Embryonic facial prominence (tissue), 1 donor: ENCODE data around the gene RNF144A.

ENCODE experiments used
- DNase-seq: peaks from one replicate; pipeline ENCODE4 v3.0.0-alpha.2; 2016; ENCODE audit errors: extremely low spot score

The RNF144A gene

GRCh38 chr2:7044253-7045250 lies 127.3 kb downstream of the RNF144A start:
- peak; percentile 10 for DNase-seq

- DNase-seq: no peak
Observed at GRCh38 chr2:7045601-7046590, 128.7 kb downstream of the RNF144A start.

DNA sequence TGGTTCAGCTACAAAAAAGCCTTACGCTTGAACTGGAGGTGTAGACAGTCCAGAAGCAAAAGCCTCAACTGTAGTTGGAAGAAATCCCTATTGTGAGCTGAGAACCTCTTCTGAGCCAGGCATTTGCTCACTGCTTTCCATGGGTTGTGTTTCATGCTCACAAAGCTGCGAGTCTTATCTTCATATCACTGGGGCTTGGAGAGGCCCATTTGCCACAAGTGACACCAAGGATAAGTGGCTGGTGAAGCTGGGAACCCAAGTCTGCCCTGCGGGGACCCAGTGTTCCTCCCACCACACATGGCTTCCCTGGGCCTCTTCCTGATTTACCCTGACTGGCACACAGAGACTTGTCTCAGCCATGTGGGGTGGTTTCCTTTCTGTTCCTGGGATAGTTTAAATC lies 130.4 kb downstream of the RNF144A start:
- DNase-seq: no peak

DNA sequence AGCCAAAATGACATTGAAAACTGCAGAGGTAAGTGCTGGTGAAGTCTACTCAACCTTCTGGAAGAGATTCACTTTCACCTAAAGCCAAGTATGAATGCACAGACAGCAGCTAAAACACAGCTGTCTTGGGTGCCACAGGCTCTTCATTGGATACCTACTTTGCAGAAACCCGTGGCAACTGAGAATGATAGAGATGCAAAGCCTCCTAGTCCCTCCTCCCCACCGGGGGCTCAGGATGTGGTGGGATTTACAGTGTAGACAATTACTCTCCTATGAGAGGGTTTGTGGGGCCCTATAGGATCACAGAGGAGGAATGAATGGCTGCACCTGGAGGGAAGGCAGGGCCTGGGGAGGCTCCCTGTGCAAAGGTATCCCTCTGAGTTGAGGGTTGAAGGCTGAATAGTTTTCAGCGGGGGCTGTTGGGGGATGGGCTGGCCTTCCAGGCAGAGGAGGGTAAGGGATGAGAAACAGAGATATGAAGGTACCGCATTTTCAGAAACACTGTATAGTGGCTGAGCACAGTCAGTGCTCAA lies 131.6 kb downstream of the RNF144A start:
- DNase-seq: no peak

DNA sequence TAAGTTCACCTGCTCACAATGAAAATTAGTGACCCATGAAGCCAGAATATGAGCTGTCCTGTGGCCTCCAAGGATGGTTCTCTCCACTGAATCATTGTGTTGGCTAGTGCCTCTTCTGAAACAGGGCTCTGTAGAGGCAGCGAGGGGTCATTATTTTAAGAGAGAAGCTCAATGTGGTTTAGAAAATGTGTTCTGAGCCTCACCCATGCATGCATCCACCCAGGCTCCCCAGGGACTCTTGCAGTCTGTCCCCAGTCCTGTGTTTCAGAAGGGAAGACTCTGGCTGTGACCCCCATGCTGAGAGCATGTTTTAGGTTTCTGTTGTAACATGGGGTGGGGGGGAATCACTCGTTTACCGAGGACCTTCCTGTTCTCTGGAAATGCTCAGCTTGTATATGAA lies 135.2 kb downstream of the RNF144A start:
- no peak for DNase-seq

- DNase-seq: no peak
Observed at GRCh38 chr2:7053650-7054265, 136.5 kb downstream of the RNF144A start.

DNA sequence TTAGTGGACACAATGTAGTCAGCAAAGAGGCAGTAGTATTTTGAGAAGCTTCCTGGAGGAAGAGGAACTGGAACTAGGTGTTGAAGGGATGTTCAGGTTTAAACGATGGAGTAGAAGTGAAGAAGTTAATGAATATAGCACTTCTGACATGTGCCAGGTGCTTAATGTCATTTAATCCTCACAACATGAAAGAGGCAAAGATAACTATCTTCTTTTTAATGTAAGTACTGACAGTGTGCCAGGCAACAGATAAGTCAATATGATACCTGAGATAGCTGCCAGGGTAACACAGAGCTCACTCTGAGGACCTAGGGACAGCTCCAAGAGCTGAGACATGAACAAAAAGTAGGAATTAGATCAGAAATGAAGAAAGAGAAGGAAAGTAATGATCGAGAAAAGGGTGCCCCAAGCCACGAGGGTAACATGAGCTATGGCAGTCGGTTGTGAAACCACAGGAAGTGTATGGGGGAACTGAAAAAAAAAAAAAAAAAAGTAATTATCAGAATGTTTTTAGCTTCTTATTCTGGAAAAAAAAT lies 140.7 kb downstream of the RNF144A start:
- DNase-seq: no peak

GRCh38 chr2:7060156-7060555 lies 142.9 kb downstream of the RNF144A start:
- no peak for DNase-seq

DNA sequence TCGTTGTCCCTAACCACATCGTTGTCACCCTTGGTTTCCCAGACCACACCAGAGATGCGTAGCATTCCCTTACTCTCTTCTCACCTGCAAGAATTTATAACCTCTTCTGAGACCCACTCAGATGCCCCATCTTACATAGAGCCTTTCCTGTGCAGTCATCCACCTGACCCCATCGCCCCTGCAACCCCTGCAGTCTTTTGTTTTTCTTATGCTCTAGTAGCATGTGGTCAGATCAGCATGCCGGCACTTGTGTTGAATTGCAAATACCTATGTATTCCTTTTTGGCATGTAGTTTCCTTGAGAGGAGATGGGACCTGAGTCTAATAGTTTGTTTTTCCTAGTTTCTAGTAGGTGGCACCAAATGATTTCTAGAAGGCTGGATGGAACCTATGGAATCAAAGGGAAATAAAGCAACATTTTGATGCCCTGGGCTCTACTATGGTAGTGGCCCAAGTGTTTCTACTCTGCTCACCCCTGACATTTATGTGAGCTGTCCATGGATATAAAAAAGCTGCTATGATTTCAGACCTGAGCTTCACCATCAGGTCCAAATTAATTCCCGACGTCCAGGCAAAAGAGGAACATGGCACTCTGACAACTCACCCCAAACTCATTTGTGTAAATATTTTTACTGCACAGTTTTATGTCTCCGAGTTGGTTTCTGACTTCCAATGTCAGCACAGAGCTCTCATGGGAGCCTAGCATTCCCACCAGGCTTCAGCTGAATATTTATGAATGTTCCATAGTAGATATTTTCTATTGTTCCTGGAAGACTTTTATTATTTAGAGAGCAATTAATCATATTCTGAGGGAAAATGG lies 143.6 kb downstream of the RNF144A start:
- DNase-seq: no peak

DNA sequence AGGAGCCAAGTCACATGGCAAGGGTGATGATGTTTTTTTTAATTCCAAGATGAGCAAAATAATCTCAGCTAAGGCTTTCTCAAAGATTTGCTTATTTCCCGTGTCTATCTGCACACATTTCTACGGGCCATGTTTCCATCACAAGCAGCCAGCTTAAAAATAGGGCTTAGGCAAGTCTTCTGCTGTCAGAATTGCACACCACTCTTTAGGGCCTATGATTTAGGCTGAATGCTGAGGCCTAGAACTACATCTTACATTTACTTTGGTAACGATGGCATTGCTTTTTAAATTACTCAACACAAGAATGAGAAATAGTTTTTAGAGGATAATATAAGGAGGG lies 144.2 kb downstream of the RNF144A start:
- DNase-seq: no peak

- DNase-seq: no peak
Observed at GRCh38 chr2:7061921-7062320, 144.7 kb downstream of the RNF144A start.

DNA sequence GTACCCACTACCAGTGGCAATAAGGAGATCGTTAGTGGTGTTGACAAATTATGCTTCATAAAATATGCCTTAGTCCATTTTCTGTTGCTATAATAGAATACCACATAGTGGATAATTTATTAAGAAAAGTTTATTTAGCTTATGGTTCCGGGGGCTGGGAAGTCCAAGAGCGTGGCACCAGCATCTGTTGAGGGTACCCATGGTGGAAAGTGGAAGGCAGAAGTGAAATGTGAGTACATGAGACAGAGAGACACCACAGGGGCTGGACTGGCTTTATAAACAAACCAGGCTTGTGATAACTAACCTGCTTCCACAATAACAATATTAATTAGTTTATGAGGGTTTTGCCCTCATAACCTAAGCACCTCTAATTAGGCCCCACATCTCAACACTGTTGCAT lies 146.6 kb downstream of the RNF144A start:
- no peak for DNase-seq

DNA sequence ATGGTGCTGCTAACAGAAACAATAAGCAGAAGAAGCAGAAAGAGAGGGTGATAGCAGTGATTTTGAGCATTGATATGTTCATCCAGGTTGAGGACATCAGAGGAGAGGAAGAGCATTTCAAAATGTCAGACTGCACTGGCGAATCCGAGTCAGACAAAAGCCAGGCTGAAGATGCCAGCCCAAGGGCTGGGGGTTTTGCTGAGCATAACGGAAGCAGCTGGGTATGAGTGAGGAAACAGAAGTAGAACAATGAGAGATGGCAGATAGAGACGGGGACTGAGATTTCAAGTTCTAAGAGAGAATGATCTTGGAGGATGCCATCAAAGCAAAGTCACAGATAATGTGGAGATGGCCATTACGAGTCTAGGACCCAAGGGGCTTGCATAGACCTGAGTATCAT lies 151.2 kb downstream of the RNF144A start:
- no peak for DNase-seq

DNA sequence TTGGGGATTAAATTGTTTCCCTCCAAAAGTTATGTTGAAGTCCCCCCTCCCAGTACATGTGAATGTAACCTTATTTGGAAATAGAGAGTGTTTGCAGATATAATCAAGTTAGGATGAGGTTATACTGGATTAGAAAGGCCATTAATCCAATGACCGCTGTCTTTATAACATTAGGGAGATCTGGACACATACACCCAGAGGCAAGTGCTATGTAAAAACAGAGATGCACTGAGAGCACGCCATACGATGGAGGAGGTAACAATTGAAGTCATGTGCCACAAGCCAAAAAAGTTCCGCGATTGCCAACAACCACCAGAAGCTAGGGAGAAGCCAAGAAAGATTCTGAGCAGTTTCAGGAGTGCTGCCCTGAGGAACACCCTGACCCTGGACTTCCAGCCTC lies 153.3 kb downstream of the RNF144A start:
- no peak for DNase-seq

GRCh38 chr2:7071154-7071553 lies 153.9 kb downstream of the RNF144A start:
- DNase-seq: no peak

DNA sequence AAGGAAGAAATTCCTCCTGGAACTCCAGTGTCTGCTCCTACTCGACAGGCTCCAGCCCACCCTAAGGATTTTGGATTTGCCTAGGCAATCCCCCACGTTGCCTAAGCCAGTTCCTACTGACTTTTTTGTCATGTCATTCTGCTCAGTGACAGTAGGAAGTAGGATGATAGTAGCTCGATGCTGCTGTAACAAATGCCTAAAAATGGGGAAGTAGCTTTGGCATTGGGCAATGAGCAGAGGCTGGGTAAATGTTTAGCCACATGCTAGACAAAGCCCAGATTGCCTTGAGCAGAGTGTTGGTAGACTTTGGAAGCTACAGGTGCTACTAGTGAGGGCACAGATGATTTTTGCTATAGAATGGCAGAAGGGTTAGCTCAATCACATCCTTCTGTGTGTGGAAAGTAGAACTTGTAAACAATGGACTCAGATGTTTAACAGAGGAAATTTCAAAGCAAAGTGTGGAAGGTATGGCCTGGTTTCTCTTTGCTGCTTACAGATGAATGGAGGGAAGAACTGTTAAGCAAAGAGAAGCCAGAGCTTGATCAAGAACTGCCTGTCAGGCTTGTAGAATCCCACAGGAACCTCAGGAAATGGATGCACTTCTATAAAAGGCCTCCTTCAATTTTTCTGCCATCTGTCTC lies 154.8 kb downstream of the RNF144A start:
- DNase-seq: no peak

GRCh38 chr2:7073901-7074300 lies 156.7 kb downstream of the RNF144A start:
- DNase-seq: no peak

GRCh38 chr2:7075834-7076233 lies 158.6 kb downstream of the RNF144A start:
- no peak for DNase-seq

GRCh38 chr2:7077660-7078267 lies 160.6 kb downstream of the RNF144A start:
- DNase-seq: no peak
